HUES6 (cell line): ENCODE data around the gene HNRNPC.

Experiments
- H3K27ac ChIP-seq: 2 replicates; pipeline ENCODE4 v1.7.0; 2013; ENCODE audit warnings: low read depth, mild to moderate bottlenecking, low read length, inconsistent platforms
- H3K27me3 ChIP-seq: 2 replicates; pipeline ENCODE4 v1.6.1; 2013; ENCODE audit warnings: low read length; ENCODE audit not compliant: control insufficient read depth, insufficient read depth
- H3K36me3 ChIP-seq: 2 replicates; pipeline ENCODE4 v1.6.1; 2013; ENCODE audit warnings: low read length; ENCODE audit not compliant: control insufficient read depth, insufficient read depth
- H3K4me1 ChIP-seq: 2 replicates; pipeline ENCODE4 v1.6.1; 2013; ENCODE audit warnings: low read length; ENCODE audit not compliant: control insufficient read depth, insufficient read depth
- H3K4me3 ChIP-seq: 2 replicates; pipeline ENCODE4 v1.5.1; 2013; ENCODE audit warnings: low read depth, low read length
- H3K9ac ChIP-seq: one replicate; pipeline ENCODE4 v1.6.1; 2013; ENCODE audit warnings: mild to moderate bottlenecking, low read length
- H3K9me3 ChIP-seq: 2 replicates; pipeline ENCODE4 v1.6.1; 2013; ENCODE audit warnings: low read depth, low read length; ENCODE audit not compliant: control insufficient read depth, insufficient read depth

HNRNPC gene

DNA sequence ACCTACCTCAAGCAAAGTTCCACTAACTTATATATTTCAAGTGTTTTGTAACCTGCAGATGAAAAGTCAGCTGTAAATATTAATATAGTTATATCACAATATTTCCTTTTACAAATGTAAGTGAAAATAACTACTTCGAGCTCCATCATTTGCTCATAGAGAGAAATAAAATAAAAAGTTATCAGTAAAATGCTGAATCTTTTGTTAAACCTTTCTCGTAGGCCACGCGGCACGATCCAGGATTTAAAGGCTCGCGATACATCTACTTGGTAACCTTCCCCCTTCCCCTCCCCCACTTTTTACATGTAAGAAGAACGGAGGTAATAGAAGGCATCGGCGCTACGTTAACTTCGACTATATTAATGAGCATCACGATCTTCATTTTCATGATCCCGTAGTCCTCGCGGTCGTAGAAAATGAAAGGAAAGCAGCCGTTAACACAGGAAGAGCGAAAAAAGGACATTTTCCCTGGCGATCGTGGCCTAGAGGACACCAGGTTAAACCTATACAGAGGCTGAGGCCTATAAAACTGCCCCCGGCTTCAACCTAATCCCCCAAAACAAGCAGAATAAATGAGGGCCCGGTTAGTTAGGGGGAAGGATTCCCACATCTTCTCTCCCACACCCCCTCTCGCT is 508 bp downstream of the HNRNPC start:
- Histone ChIP-seq H3K27ac (peak overlapping the region; percentile 97), H3K9ac (peak overlapping the region; percentile 100), H3K4me3 (peak overlapping the region; percentile 96), H3K27me3 (no peaks in the 10 kb centered on the region), H3K9me3 (no peaks in the 10 kb centered on the region), H3K4me1 (peaks cover 17% of the 10 kb centered on the region), H3K36me3 (peaks cover 52% of the 10 kb centered on the region)

DNA sequence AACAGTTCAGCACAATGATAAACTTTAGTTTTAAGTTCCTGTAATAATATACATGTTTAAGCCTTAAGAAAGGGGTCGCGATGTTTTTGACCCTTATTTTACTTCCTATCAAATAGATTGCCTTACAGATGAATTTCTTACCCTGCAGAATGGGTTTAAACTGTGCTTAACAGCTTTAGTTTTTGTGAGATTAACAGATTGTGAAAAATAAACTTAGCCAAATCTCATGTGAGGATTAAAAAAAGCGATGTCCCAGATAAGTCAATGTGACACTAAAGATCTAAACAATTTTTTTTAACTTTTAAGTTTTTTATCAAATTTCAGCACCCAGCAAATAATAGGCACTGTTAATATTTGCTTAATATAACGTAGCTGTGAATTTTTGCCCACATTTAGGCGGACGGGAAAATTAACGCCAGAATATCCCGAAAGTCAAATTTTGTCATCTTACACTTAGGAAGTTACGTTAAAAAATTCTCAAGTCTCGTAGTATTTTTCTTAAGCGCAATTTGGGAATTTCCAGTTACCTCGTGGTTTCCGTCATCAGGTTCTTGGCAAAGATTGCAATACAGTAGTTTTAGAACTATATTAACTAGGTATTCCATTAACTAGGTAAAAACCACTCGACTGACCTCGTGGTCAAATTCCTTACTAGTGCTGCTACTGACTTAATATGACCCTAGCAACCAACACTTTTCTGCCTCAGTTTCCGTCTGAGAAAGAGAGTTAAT is 1.2 kb downstream of the HNRNPC start:
- Histone ChIP-seq H3K36me3 (peaks cover 59% of the 10 kb centered on the region), H3K9ac (peak overlapping the region; percentile 100), H3K27me3 (no peaks in the 10 kb centered on the region), H3K4me1 (peaks cover 21% of the 10 kb centered on the region), H3K27ac (peak overlapping the region; percentile 97), H3K9me3 (no peaks in the 10 kb centered on the region), H3K4me3 (peak overlapping the region; percentile 96)

DNA sequence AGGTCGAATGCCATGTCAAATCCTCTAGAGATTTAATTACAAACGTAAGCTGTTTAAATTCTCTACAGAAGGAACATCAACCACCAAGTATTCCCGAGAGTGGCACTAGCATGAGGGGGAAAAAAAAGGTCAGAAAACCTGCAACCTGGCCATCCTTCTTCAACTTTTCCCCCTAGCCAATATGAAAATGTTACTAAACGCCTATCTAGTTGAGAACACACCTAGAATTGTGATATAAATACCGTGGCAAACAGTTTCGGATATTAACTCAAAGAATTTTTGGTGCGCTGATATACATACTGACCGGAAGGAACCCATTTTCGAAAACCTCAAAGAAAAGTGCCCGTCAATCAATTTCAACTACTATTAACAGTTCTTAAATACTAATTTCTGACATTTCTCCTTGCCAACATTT is 1.8 kb downstream of the HNRNPC start:
- H3K36me3 ChIP-seq = peaks cover 65% of the 10 kb centered on the region

DNA sequence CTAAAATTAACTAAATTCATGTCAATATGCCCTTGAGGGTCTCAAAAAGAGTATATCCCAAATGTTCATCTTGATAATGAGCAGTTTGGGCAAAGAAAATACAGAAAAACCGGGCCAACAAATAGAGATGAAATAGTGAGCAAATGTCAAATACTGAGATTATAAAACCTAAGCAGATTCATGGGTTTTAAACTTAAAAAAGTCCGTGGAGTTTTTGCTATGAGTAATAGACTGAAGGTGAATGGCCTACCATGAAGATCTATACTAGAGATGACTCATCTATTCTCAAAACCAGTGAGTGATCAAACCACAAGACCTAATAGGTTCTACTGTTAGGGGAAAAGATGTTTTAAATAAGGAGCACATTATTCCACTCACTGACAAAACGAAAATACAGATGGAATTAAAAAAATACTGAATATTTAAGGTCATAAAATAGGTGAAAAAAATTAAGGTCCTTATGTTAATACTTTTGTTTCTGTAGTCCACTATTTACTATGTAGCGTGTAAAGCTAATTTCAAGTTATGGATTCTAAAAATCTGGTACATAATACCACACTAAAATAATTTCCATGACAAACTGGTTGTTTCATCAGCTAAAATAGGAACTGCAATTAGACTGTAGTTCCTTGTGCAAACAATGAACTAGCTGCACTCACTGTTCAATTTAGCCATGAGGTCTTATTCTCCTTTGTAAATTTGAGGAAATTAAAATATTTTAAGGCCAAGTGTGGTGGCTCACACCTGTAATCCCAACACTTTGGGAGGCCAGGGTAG is 5.0 kb downstream of the HNRNPC start:
- Histone ChIP-seq H3K36me3 (peaks cover 91% of the 10 kb centered on the region), H3K4me1 (peaks cover 20% of the 10 kb centered on the region), H3K9ac (no peak overlapping the region), H3K4me3 (peak overlapping the region; percentile 96), H3K9me3 (no peaks in the 10 kb centered on the region), H3K27me3 (no peaks in the 10 kb centered on the region), H3K27ac (peak overlapping the region; percentile 21; the same call in 1 of the 2 replicates)

More for the DNA sequence above, 1.8 kb downstream of the HNRNPC start:
- Histone ChIP-seq H3K27ac (no peak overlapping the region), H3K9ac (peak overlapping the region; percentile 100), H3K9me3 (no peaks in the 10 kb centered on the region), H3K27me3 (no peaks in the 10 kb centered on the region), H3K4me1 (peaks cover 21% of the 10 kb centered on the region), H3K4me3 (peak overlapping the region; percentile 96)

DNA sequence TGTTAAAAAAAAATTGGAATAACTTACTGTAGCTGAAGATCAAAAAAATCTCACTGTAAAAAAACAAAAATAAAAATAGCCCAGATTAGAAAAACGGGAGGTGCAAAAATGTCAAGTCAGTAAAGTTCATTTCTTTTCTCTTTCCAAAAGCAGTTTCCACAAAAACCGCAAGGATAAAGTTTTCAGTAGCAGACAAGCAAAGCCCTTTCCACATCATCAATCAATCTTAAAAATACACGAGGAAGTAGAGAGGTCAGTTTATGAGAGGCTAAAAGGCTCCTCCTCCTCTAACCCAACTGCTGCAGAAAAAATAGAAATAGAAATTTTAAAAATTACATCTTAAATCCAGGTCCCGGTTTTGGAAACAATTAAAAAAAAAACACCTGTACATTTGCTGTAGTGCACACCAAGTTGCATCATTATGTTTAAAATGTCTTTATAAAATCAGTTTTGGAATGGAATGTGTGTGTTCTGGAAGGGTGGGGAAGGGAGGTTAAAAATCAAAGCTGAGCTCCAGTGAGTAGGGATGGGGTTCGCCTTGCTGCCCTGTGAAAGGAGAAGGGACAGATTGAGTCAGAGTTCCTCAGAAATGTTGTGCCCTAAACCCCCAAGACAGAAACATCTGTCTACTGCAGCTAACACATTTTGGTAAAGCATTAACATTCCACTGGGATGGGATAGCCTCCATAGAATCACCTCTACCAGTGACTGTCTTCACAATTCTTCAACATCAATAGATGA is 5.8 kb downstream of the HNRNPC start:
- peak overlapping the region; percentile 96 for H3K4me3 ChIP-seq
- no peak overlapping the region for H3K27ac ChIP-seq
- H3K36me3 ChIP-seq = peaks cover 92% of the 10 kb centered on the region
- H3K4me1 ChIP-seq = peaks cover 28% of the 10 kb centered on the region
- no peak overlapping the region for H3K9ac ChIP-seq
- no peaks in the 10 kb centered on the region for H3K27me3 ChIP-seq
- H3K9me3 ChIP-seq = no peaks in the 10 kb centered on the region

DNA sequence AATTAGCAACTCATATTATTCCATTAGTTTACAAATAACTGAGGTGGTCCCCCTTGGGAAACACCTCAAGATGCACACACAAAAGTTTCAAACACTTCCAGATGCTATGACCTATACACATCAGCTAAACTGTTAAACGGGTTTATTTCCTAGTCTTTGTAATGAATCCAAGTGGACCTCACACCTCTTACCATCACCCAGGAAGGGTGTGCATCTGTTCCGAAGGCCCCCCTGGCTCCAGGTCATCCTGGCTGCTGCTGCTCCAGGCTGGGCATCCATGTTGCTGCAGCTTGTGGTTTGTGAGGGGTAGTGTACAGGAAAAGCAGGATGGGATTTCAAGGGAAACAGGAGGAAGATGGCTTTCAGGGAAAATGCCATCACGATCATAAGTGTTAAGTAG is 6.8 kb downstream of the HNRNPC start:
- Histone ChIP-seq H3K9ac (no peak overlapping the region), H3K4me1 (peaks cover 32% of the 10 kb centered on the region), H3K27me3 (no peaks in the 10 kb centered on the region), H3K9me3 (no peaks in the 10 kb centered on the region), H3K36me3 (peaks cover 92% of the 10 kb centered on the region), H3K27ac (no peak overlapping the region), H3K4me3 (no peak overlapping the region)

DNA sequence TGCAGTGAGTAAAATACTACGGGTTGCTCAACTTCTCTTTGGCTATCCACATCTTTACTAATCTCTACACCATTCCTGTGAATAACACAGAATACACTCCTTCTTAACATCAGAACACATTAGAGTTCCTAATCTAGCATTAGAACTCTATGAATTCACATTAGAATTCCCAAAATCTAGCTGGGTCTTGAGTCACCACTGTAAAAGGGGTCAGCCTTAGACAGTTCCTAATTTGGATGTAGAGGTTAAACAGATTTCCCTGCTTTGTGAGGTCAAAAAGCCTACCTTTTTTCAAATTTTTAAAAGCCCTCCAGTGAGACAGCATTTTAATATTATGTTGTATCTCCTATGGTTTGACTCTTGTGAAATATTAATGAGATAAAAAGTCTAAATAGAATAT is 7.4 kb downstream of the HNRNPC start:
- Histone ChIP-seq H3K4me3 (no peak overlapping the region), H3K9me3 (no peaks in the 10 kb centered on the region), H3K27me3 (no peaks in the 10 kb centered on the region), H3K4me1 (peaks cover 34% of the 10 kb centered on the region), H3K36me3 (peaks cover 93% of the 10 kb centered on the region), H3K9ac (no peak overlapping the region), H3K27ac (no peak overlapping the region)

DNA sequence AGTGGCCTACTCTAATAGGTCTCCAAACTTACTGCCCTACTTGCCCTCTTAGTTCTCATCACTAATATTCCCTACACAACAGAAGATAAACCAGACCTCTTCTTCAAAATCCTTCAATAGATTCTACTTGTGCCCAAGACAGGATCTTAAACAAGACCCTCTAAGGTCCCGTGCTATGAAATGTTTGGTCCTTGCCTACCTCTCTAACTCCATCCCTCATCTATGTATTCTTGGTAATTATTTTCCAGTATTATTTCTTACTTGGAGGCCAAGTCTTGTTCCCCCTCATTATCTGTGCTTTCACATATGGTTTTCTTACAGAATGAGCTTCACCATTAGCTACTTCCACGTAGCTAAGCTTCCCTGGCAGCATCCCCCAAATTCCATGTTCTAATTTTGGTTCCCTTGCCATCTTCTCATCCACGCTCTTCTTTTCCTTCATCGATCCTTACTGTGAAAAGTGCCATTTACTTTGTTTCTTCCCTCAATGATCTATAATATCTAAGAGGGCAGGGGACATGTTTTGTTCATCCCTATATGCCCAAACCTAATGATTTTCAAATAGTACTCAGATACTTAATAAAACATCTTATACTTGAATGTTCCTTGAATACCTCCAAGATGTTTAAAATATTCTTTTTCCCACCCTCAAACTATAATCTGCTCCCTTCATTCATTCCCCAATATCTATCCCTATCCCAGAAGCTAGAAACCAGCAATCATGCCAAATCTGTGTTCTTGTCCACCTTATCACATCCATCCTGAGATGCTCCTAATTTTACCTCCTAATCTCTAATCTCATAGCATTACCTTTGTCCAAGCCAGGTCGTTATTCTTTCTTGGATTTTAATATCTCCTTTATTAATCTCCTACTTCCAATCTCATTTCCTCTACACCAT is 10.1 kb downstream of the HNRNPC start:
- Histone ChIP-seq H3K4me3 (peak overlapping the region; percentile 8; the same call in 1 of the 2 replicates), H3K9ac (no peak overlapping the region), H3K4me1 (peaks cover 29% of the 10 kb centered on the region), H3K27ac (no peak overlapping the region), H3K27me3 (no peaks in the 10 kb centered on the region), H3K36me3 (peaks cover 92% of the 10 kb centered on the region), H3K9me3 (no peaks in the 10 kb centered on the region)

DNA sequence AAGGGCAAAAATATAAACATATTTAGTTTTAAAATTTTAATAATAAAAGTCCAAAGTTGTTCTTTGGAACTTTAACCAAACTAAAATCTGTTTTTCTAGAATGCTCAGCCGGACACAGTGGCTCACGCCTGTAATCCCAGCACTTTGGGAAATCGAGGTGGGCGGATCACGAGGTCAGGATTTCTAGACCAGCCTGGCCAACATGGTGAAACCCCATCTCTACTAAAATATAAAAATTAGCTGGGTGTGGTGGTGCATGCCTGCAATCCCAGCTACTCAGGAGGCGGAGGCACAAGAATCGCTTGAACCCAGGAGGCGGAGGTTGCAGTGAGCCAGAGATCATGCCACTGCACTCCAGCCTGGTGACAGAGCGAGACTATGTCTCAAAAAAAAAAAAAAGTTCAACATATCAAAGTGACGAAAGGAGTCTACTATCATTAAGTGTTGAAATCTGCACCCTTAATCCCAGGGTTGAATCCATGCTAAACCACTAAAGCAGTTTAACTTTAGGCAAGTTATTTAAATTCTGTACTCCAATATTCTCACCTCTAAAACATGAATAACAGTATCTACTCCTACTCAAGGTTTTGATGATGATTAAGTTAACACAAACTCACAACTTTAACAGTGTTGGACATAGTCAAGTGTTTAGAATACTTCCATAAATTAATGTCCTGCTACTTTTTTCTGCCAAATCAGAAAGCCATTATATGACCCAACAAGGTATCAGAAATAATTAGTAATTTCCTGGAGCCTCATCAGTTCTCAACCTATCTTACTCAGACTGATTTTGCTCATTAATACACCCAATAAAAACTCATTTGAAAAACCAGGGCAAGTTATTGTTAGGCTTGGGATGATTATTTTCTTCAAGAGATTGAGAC is 11.0 kb downstream of the HNRNPC start:
- Histone ChIP-seq H3K4me3 (no peak overlapping the region), H3K27me3 (no peaks in the 10 kb centered on the region), H3K27ac (no peak overlapping the region), H3K9me3 (no peaks in the 10 kb centered on the region), H3K36me3 (peaks cover 92% of the 10 kb centered on the region), H3K4me1 (peaks cover 22% of the 10 kb centered on the region), H3K9ac (no peak overlapping the region)
